Central memory CD4-positive, alpha-beta T cell (primary cell): Measurements from ENCODE around the gene ARL6IP5.

Experiments
- DNase-seq: peaks from one replicate; pipeline ENCODE4 v3.0.0; 2022

Gene ARL6IP5

GRCh38 chr3:69087030-69087791, 2.5 kb downstream of the ARL6IP5 start:
- peak; percentile 19 for DNase-seq

- DNase-seq = no peak
Measured at GRCh38 chr3:69088063-69088462, 3.3 kb downstream of the ARL6IP5 start.

DNA sequence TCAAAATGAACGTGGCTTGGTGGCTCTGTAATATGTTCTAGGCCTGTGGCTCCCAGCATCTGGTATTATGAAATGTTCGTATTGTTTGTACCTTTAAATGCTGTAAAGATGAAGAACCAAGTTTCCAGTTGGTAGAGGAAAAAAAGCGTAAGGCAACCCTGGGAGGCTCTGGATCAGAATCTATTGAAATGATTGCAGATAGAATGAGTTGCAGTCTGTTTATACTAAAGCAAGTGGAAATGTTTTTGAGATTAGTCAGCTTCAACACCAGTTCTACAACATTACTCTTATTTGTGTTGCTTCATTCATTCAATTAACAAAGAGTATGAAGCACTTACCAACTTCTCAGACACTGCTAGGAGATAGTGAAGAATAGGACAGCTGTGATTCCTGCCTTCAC, 5.3 kb downstream of the ARL6IP5 start:
- DNase-seq = no peak

DNA sequence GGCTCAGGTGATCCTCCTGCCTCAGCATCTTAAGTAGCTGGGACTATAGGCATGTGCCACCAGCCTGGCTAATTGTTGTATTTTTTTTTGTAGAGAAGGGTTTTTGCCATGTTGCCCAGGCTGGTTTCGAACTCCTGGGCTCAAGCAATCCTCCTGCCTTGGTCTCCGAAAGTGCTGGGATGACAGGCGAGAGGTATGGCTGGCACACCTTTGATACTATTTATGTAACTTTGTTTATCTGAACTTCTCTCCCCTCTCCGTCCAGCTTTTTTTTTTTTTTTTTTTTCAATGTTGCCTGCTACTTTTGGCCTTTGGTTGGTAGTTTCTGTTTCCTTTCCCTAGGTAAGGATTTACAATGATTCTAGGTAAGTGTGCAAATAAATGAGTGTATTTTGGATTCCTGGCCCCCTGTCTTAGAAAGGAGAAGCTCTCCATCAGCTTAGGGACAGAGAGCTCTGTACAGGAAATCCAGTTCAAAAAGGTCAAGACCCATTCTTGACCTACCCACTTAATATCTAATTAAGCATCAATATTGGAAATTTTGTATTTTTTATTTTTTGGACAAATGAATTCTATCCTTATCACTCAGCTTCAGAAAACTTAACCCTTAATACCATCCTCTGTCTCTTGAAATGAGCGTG, 6.8 kb downstream of the ARL6IP5 start:
- no peak for DNase-seq

GRCh38 chr3:69092030-69092516, 7.3 kb downstream of the ARL6IP5 start:
- DNase-seq = peak; percentile 55

GRCh38 chr3:69094467-69095205, 9.9 kb downstream of the ARL6IP5 start:
- no peak for DNase-seq

- DNase-seq = peak; percentile 24
Measured at GRCh38 chr3:69095636-69096035, 10.9 kb downstream of the ARL6IP5 start.

DNA sequence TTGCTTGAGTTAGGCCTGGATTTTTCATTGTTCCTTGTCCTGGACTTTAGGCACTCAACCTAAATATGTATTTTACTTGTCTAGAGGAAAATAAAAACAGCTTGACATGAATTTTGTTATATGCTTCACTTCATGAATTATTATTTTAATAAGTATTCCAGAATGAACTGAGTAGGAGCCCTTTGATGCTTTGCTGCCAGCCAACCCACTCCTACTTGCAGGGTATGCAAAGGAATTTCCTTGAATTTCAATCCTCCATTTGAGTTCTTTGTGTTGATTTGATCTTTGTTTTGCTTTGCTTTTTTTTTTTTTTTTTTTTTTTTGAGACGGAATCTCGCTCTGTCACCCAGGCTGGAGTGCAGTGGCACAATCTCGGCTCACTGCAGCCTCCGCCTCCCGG, 11.6 kb downstream of the ARL6IP5 start:
- no peak for DNase-seq

GRCh38 chr3:69097407-69098086, 12.8 kb downstream of the ARL6IP5 start:
- DNase-seq = no peak

GRCh38 chr3:69099576-69099975, 14.8 kb downstream of the ARL6IP5 start:
- no peak for DNase-seq

GRCh38 chr3:69102384-69102783, 17.6 kb downstream of the ARL6IP5 start:
- no peak for DNase-seq

GRCh38 chr3:69103123-69103522, 18.4 kb downstream of the ARL6IP5 start:
- DNase-seq = no peak

DNA sequence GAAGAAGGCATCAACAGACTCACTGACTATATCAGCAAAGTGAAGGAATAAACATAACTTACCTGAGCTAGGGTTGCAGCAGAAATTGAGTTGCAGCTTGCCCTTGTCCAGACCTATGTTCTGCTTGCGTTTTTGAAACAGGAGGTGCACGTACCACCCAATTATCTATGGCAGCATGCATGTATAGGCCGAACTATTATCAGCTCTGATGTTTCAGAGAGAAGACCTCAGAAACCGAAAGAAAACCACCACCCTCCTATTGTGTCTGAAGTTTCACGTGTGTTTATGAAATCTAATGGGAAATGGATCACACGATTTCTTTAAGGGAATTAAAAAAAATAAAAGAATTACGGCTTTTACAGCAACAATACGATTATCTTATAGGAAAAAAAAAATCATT, 19.8 kb downstream of the ARL6IP5 start:
- DNase-seq = no peak

- no peak for DNase-seq
Measured at GRCh38 chr3:69105320-69105719, 20.6 kb downstream of the ARL6IP5 start.

DNA sequence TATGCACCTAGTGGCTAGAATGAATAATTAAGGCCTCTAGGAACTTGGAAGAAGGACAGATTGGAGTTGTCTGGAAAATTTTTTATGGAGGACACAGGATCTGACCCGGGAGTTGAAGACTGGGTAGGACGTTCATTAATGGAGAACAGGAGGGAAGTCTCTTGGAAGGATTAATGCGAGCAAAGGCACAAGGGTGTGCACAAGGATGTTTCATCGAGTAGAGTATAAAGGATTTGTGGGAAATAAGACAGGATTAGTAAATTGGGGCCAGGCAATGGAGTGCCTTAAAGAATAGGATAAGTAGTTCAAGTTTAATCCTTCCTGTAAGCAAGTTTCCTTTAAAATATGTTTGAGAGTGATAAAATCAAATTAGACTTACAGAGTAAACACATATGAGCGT, 23.1 kb downstream of the ARL6IP5 start:
- DNase-seq = no peak

GRCh38 chr3:69108811-69109210, 24.1 kb downstream of the ARL6IP5 start:
- DNase-seq = no peak

- no peak for DNase-seq
Measured at GRCh38 chr3:69110941-69111546, 26.3 kb downstream of the ARL6IP5 start.

- no peak for DNase-seq
Measured at GRCh38 chr3:69113536-69113935, 28.8 kb downstream of the ARL6IP5 start.

- no peak for DNase-seq
Measured at GRCh38 chr3:69115731-69116130, 31.0 kb downstream of the ARL6IP5 start.

DNA sequence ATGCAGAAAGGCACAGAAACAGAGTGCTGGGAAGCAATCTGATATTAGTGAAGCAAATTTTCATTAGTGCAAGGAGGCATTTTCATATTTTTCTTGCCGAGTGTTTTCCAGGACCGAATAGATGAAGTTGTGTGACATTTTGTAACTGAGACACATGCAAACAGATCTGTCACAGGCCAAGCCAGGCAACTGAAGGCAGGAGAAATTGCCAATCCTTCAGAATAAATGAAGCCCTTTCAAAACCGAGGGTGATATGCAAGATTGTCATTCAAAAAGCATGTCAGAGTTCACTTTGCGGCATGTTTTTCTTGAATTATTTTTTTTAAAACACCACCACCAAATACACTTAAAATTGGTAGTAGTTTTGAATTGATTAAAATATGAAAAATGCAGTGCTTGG, 31.4 kb downstream of the ARL6IP5 start:
- no peak for DNase-seq

DNA sequence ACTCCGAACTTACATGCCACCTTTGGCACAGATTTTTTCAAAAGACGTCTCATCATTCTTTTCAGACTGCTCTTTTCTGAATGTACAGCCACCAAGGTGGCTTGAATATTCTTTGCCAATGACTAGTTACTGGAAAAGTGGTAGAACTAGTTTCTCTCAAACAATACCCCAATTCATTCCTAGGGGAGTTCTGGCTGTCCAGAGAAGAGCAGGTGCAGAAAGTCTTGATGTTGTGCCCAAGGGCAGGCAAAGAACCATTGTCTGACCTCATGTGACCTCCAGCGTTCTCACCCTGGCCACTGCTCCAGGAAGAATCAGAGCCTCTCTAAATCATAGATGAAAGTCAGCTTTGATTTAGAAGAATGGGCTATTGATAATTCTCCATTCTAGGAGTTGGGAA, 32.2 kb downstream of the ARL6IP5 start:
- DNase-seq = no peak

DNA sequence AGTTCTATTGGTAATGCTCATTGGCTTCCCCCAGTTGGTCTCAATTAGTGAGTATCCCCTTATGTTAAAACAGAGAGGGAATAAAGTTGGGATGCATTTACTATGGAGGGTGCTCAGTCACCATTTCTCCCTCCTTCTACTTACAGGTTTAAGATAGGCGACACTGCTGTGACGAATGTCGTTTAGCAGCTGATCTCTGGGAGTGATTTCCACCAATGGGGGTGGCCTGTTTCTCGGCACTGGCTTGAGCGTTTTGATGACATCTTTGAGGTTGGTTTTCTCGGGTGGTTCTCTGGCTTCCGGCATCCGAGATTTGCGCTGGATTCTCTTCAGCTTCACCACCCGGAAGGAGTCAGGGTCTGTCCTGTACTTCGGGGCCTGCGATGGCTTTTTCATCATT, 33.8 kb downstream of the ARL6IP5 start:
- no peak for DNase-seq

DNA sequence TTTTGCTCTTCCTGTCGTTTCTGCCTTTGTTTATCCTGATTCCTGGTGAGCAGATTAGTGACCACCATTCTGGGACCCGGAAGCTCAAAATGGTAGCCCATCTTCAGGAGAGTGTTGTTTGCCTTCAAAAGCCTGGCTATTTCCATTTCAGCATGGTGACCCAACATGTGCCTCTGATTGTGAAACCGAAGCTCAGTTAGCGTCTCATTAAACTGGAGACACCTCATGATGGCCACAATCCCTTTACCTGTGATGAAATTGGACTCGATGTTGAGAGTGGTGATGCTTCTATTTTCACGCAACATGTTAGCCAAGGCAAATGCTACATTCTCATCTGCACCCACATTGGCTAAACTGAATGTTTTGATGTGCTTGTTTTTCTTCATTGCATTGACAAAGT, 34.4 kb downstream of the ARL6IP5 start:
- no peak for DNase-seq
